Cardiac muscle cell (in vitro differentiated cells and primary cell): ENCODE measurements around the gene BDKRB1. TPM values are rescaled to one million over a fixed set of nuclear protein-coding genes. Genes with fewer than 3 reads are reported as not detected.

ENCODE experiments used
- DNase-seq, 2 donors: peaks; one replicate each; pipeline versions ENCODE4 v3.0.0 to v3.0.0-alpha.2; 2010 to 2017; ENCODE audit warnings: low read depth in 1 of 2, low spot score in 1 of 2
- H3K27ac ChIP-seq: fragments of 200-600 bp; sonication (generic); 2 replicates; pipeline ENCODE4 v1.5.1; 2016
- H3K27me3 ChIP-seq: fragments of 200-600 bp; sonication (generic); 2 replicates; pipeline ENCODE4 v1.6.0; 2016; ENCODE audit warnings: control low read depth
- H3K36me3 ChIP-seq: fragments of 200-600 bp; sonication (generic); 2 replicates; pipeline ENCODE4 v1.5.1; 2016; ENCODE audit warnings: control low read depth
- H3K4me1 ChIP-seq: fragments of 200-600 bp; sonication (generic); 2 replicates; pipeline ENCODE4 v1.8.1; 2017; ENCODE audit warnings: low read depth, mild to moderate bottlenecking, mixed run types
- H3K4me3 ChIP-seq: fragments of 200-600 bp; sonication (generic); 2 replicates; pipeline ENCODE4 v1.5.1; 2016; ENCODE audit warnings: mild to moderate bottlenecking
- H3K9me3 ChIP-seq: fragments of 200-600 bp; sonication (generic); 2 replicates; pipeline ENCODE4 v1.5.1; 2017; ENCODE audit warnings: low read depth, mild to moderate bottlenecking, control low read depth
- CTCF ChIP-seq: IDR thresholded peaks from 2 replicates; pipeline ENCODE4 v1.5.1; 2012; ENCODE audit warnings: low read depth, mild to moderate bottlenecking, low read length
- polyA plus RNA-seq: library from polyadenylated mRNA; unstranded; fragments of >200 nt; fragmentation: Nextera tagmentation; extraction: Ambion mirVana; gene quantifications from 2 replicates; pipeline ENCODE4 v1.2.1, GENCODE V29; 2016
- total RNA-seq: library from RNA; depleted of rRNA; stranded (reverse); fragments of >200 nt; gene quantifications from 2 replicates; pipeline ENCODE4 v1.2.3, GENCODE V29; 2016

Gene BDKRB1
- total and polyA plus RNA-seq, 2 experiments from 2014 or later: 0.09 TPM; not detected in 1

GRCh38 chr14:96299441-96299840 is 43.4 kb downstream of the BDKRB1 start:
- Histone ChIP-seq H3K27me3 (no peaks in the 10 kb centered on the region), H3K27ac (no peak overlapping the region), H3K36me3 (peaks cover 24% of the 10 kb centered on the region), H3K9me3 (no peaks in the 10 kb centered on the region), H3K4me1 (no peaks in the 10 kb centered on the region), H3K4me3 (no peak overlapping the region)
- no peak for TF ChIP-seq CTCF
- DNase-seq: no peak

- no peak overlapping the region for H3K27ac ChIP-seq
- no peak overlapping the region for H3K4me3 ChIP-seq
- no peak for TF ChIP-seq CTCF
- H3K9me3 ChIP-seq: no peaks in the 10 kb centered on the region
- DNase-seq: no peak
- no peaks in the 10 kb centered on the region for H3K27me3 ChIP-seq
- H3K4me1 ChIP-seq: no peaks in the 10 kb centered on the region
- H3K36me3 ChIP-seq: peaks cover 43% of the 10 kb centered on the region
Measured at GRCh38 chr14:96303981-96304380, 48.0 kb downstream of the BDKRB1 start.

GRCh38 chr14:96304956-96305355 is 48.9 kb downstream of the BDKRB1 start:
- Histone ChIP-seq H3K27ac (no peak overlapping the region), H3K4me3 (no peak overlapping the region), H3K9me3 (no peaks in the 10 kb centered on the region), H3K36me3 (peaks cover 53% of the 10 kb centered on the region), H3K4me1 (no peaks in the 10 kb centered on the region), H3K27me3 (no peaks in the 10 kb centered on the region)
- peak in 1 of 2 donors; percentile 34 for DNase-seq
- TF ChIP-seq CTCF: no peak

DNA sequence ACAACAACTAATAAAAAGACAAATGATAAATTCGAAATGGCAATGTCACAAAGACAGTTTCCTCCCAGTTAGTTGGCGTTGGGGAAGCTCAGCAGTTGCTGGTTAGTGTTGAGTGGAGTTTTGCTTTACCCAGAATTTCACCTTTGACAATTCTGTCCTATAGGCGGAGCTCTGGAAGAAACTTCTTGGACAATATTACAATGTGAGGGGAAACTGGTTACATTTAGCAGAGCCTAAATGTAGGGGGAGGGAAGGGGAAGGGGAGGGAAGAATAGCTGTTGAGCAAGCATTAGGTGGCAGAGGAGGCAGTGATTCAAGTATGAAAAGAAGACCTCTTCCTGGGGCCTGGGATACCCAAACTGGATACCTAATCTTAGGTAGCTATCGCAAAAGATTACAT is 51.4 kb downstream of the BDKRB1 start:
- TF ChIP-seq CTCF: no peak

DNA sequence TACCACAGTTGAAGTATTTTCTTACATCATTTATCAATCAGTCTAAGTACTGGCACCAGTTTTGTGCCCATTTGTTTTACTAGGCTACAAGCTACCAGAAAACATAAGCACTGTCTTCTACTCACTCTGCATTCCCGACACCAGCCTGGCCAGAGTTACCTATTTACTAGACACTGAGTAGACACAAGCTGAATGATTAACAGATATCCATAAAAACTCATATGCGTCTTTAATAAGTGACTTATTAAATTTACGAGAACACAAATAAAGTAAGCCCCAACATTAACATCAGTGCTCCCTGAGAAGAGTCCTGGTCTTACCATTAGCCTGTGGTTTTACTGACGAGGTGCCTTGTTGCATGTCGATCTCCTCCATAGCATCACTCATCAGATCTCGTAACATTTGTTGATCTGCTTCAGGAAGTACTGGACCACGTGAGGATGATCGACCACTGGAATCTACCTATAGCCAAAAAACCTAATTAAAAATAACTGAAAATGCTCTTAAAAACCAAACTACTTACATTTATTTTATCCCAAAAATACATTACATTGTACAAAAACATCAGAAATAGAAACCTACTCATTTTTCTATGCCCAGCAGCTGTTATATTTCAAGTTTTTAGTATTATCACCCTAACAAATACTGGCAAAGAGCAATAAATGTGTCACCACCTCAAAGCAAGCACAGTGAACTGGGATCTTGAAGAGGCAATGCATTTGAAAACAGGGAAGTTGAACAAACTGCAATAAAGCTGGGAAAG is 53.3 kb downstream of the BDKRB1 start:
- TF ChIP-seq CTCF: no peak
- Histone ChIP-seq H3K9me3 (no peaks in the 10 kb centered on the region), H3K4me1 (no peaks in the 10 kb centered on the region), H3K36me3 (peaks cover 59% of the 10 kb centered on the region), H3K27me3 (no peaks in the 10 kb centered on the region), H3K27ac (no peak overlapping the region), H3K4me3 (no peak overlapping the region)
- DNase-seq: no peak

More for the DNA sequence above, 51.4 kb downstream of the BDKRB1 start:
- H3K27ac ChIP-seq: no peak overlapping the region
- peaks cover 58% of the 10 kb centered on the region for H3K36me3 ChIP-seq
- no peaks in the 10 kb centered on the region for H3K27me3 ChIP-seq
- no peaks in the 10 kb centered on the region for H3K9me3 ChIP-seq
- H3K4me1 ChIP-seq: no peaks in the 10 kb centered on the region
- DNase-seq: peak in 1 of 2 donors; percentile 10
- no peak overlapping the region for H3K4me3 ChIP-seq
